Measurements from ENCODE around the gene TSC22D4.

Gene TSC22D4

DNA sequence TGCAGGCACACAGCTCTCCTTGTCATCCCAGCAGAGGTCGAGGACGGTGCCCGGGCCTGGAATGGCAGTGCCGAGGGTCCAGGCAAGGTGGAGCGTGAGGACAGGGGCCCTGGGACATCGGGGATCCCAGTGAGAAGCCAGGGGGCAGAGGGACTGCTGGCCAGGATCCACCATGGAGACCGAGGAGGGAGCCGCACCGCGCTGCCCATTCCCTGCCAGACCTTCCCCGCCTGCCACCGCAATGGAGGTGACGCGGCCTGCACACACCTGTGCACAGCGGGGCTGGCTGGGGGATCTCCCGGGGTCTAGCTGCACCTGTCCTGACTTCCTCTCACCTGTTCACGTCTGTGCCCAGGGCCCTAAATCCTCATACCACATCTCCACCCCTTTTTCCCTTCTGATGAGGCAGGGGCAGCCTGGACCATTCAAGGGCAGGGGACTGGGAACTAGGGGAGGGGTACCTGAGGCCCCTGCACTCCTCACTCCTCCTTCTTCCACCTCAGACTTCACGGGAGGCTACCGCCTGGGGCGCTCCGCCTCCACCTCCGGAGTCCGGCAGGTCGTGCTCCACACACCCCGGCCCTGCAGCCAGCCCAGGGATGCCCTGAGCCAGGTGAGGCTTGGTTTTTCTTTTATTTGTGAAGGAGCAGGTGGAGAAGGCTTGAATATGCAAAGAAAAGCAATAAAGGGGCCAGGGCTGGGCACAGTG, 11.6 kb upstream of the TSC22D4 start:
- TF ChIP-seq, protein P1, sequence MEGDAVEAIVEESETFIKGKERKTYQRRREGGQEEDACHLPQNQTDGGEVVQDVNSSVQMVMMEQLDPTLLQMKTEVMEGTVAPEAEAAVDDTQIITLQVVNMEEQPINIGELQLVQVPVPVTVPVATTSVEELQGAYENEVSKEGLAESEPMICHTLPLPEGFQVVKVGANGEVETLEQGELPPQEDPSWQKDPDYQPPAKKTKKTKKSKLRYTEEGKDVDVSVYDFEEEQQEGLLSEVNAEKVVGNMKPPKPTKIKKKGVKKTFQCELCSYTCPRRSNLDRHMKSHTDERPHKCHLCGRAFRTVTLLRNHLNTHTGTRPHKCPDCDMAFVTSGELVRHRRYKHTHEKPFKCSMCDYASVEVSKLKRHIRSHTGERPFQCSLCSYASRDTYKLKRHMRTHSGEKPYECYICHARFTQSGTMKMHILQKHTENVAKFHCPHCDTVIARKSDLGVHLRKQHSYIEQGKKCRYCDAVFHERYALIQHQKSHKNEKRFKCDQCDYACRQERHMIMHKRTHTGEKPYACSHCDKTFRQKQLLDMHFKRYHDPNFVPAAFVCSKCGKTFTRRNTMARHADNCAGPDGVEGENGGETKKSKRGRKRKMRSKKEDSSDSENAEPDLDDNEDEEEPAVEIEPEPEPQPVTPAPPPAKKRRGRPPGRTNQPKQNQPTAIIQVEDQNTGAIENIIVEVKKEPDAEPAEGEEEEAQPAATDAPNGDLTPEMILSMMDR (IDR thresholded peaks at IDR 0.05; ENCODE audit: low read depth, low read length, missing control alignments): no peak
- DNase-seq (ENCODE audit: low read depth): no peak
- no peak overlapping the region for H3K4me3 ChIP-seq (ENCODE audit: low read depth, low read length)

DNA sequence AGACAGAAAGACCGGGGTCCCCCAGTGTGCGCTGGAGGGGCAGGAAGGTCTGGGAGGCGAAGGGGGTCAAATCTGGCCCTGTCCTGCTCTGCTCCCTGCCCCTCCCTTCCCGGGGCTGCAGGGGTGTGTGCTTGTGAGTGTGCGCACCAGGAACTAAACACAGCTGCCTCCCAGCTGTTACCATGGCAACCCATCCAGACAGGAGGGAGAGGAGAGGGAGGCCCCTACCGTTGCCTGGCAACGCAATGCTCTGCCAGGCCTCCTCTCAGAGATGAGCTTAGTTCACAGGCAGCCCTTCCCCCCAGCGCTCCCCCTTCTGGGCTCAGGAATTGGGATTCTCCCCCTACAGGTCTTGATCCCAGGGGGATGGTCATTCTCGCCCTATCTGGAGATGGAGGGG, 10.8 kb upstream of the TSC22D4 start:
- peak; percentile 59 for DNase-seq (ENCODE audit: low read depth)
- H3K4me3 ChIP-seq (ENCODE audit: low read depth, low read length): no peak overlapping the region
- TF ChIP-seq, protein P1 (IDR thresholded peaks at IDR 0.05; ENCODE audit: low read depth, low read length, missing control alignments): no peak

DNA sequence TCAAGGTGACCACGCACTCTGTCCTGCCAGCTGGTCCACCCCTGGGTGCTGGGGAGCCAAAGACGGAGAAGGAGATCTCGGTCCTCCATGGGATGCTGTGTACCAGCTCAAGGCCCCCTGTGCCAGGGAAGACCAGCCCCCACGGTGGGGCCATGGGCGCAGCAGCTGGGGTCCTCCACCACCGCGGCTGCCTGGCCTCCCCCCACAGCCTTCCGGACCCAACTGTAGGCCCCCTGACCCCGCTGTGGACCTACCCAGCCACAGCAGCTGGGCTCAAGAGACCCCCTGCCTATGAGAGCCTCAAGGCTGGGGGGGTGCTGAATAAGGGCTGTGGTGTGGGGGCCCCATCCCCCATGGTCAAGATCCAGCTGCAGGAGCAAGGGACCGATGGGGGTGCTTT, 10.1 kb upstream of the TSC22D4 start:
- TF ChIP-seq, protein P1 (IDR thresholded peaks at IDR 0.05; ENCODE audit: low read depth, low read length, missing control alignments): no peak
- no peak for DNase-seq (ENCODE audit: low read depth)
- no peak overlapping the region for H3K4me3 ChIP-seq (ENCODE audit: low read depth, low read length)

DNA sequence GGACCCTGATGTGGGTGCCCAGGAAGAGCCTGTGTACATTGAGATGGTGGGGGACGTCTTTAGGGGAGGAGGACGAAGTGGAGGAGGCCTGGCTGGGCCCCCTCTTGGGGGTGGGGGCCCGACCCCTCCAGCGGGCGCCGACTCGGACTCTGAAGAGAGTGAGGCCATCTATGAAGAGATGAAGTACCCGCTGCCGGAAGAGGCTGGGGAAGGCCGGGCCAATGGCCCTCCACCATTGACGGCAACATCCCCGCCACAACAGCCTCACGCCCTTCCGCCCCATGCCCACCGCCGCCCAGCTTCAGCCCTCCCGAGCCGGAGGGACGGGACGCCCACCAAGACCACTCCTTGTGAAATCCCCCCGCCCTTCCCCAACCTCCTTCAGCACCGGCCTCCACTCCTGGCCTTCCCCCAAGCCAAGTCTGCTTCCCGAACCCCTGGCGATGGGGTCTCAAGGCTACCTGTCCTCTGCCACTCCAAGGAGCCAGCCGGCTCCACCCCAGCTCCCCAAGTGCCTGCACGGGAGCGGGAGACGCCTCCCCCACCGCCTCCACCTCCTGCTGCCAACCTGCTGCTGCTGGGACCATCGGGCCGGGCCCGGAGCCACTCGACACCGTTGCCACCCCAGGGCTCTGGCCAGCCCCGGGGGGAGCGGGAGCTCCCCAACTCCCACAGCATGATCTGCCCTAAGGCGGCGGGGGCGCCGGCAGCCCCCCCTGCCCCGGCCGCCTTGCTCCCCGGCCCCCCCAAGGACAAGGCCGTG, 9.5 kb upstream of the TSC22D4 start:
- H3K4me3 ChIP-seq (ENCODE audit: low read depth, low read length): no peak overlapping the region
- TF ChIP-seq, protein P1 (IDR thresholded peaks at IDR 0.05; ENCODE audit: low read depth, low read length, missing control alignments): no peak
- no peak for DNase-seq (ENCODE audit: low read depth)

DNA sequence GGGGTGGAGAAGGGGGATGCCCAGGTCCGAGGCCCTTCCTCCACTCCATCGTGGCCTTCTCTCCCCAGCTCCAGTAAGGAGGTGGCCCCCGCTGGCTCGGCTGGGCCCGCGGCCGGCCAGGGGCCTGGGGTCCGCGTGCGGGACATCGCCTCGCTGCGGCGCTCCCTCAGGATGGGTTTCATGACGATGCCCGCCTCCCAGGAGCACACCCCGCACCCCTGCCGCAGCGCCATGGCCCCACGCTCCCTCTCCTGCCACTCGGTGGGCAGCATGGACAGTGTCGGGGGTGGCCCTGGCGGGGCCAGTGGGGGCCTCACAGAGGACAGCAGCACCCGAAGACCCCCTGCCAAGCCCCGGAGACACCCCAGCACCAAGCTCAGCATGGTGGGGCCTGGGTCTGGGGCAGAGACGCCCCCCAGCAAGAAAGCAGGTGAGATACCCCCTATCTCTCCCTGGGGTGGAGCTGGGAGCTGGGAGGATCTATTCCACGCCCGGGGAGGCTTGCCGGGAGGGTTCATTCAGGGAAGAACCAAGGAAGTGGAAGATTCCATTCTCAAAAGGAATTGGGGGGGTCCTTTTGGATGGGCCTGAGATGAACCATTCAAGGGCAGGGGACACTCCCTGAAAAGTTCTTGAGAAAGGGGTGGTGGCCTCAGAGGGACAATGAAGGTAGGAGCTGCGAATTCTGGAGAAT, 7.9 kb upstream of the TSC22D4 start:
- TF ChIP-seq, protein P1 (IDR thresholded peaks at IDR 0.05; ENCODE audit: low read depth, low read length, missing control alignments): no peak
- H3K4me3 ChIP-seq (ENCODE audit: low read depth, low read length): no peak overlapping the region
- no peak for DNase-seq (ENCODE audit: low read depth)

DNA sequence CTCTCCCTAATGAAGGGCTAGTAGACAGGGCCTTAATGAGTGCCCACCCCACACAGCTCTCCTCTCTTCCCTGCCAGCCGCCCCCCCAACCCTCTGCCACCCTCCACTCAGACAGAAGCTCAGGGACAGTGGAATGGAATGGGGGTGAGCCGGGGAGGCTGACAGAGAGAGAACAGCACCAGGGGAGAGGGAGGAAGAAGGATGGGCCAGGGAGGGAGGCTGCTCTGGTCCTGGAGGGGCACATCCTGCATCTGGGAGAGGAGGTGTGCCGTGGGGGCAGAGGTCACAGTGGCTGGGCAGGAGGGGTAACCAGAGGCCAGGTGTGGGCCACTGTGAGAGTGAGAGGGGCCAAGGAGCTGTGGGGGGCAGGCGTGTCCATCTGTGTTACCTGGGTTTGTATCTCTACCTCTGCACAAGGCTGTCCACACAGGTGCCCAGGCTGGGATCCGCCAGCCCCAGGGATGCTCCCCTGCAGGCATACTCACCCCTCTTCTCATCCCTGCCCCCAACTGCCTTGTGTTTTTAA, 7.2 kb upstream of the TSC22D4 start:
- TF ChIP-seq, protein P1 (IDR thresholded peaks at IDR 0.05; ENCODE audit: low read depth, low read length, missing control alignments): no peak
- H3K4me3 ChIP-seq (ENCODE audit: low read depth, low read length): no peak overlapping the region
- DNase-seq (ENCODE audit: low read depth): no peak
